Prostate gland (tissue), 2 donors: Measurements from ENCODE around the gene CNTLN.

ENCODE experiments used
- CTCF ChIP-seq, 4 experiments: fragments of 200-600 bp in 2 of 4; fragments of 450-650 bp in 2 of 4; sonication (generic) in 2 of 4; IDR thresholded peaks; 1 replicate in 3 of 4; 2 replicates in 1 of 4; pipeline ENCODE4 v1.5.1; 2016 to 2019; ENCODE audit warnings: antibody characterized with exemption in 4 of 4, mild to moderate bottlenecking in 2 of 4, moderate library complexity in 2 of 4
- POLR2A ChIP-seq: fragments of 450-650 bp; IDR thresholded peaks from one replicate; pipeline ENCODE4 v1.6.1; 2016; ENCODE audit warnings: antibody characterized with exemption, mild to moderate bottlenecking

GRCh38 chr9:17503196-17503595 lies 368.4 kb downstream of the CNTLN start:
- no peak for TF ChIP-seq CTCF (IDR thresholded peaks at IDR 0.05)
- TF ChIP-seq POLR2A: no peak
